ENCODE measurements around the gene KDM5B.
"Not testable (repeated sequence)": the region's sequence is repeated elsewhere in the genome, so short reads cannot be mapped to it uniquely, and the experiment has no call there.

KDM5B gene

DNA sequence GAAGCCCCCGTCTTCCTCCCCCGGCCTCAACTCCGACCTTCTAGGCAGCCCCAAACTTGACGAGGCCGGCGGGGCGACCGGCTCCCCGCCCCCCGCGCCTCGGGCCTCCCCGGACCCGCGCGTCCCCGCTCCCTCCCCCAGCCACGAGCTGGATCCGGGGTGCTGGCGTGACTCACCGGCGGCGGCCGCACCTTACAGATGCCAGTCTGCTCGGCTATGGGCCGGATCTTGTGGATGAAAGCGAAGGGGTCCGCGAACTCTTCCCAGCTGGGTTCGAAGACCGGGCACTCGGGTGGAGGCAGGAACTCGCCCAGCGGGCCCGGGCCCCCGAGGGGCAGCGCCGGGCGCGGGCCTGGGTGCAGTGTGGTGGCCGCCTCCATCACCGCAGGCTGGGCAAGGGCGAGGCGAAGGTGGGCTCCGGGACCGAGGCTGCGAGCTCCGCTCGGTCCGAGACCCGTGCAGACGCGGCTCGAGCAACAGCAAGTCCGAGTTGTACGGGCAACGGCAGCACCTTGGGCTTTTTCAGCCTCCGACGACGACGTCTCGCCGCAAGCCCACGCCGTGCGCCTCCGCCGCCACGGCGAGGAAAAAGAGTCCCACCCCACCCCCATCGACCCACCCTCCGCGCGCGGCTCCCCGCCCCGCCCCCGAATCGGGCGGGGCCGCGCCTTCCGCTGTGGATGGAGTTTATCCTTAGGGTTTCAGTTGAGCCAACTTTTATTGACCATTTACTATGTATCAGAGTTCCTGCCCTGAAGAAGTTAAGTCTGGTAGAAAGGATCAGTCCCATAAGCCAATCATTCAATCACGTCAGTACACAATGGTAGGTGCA is at the start of gene KDM5B:
TSS of gene KDM5B (minus strand) at position 496 of the 832 bp plus-strand sequence. CDS start at position 380, 116 bp downstream.
- DNase-seq, result peak in 12 of 14 donors; percentile 28 to 75 (median 49)

DNA sequence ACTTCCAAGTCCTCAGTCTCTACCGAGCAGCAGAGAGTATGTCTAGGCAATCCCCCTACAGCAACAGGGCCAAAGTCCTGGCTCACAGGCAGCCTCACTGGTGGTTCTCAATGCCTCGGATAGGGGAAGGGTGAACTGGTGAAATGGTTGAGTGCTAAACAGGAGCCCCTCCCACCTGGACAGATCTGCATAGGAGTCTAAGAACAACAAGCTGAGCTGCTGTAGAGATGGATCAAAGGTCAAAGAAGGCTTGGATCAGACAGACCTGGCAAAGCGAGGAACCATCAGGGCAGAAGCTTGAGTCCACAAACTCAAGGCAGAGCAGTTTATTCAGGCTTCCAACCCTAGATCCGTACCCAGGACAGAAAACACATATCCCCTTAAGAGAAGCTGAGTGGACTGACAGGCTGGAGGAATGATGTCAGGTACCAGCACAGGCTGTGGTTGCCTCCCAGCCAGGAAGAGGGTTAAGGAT is 49.0 kb upstream of the KDM5B start:
- no peak for DNase-seq

DNA sequence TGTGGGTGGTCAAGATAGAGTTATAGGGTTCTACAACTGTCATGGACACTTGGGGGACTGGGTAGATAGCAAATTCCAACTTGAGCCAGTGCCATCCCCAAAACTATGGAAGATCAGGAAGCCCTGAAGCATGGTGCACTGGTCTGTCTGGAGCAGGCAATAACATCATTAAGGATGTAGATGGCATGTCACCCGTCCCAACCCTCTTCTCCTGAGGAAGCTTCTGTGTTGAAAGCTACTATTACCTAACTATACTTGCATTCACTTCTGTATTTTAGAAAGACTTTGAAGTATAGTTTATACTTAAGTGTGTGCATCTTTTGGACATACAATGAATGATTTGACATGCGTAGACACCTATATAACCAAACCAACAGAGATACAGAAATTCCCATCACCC is 47.8 kb upstream of the KDM5B start:
- DNase-seq, result no peak

DNA sequence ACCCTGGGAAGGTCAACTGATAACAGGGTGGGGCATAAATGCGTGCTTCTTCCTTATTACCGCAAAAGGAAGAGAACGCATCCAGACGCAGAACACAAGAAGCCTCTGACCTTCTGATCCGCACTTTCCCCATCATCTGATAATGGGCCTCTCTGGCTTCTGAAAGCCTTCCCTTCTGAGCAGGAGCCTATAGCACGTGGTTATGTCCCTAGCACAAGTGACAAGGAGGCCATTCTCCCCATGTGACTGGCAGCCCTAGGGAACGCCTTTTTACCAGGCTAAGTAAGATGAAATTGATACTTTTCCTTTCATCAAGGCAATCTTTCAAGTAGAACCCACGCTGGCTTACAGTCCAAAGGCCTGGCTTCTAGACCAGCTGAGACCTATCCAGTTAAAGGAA is 46.6 kb upstream of the KDM5B start:
- DNase-seq, result no peak

DNA sequence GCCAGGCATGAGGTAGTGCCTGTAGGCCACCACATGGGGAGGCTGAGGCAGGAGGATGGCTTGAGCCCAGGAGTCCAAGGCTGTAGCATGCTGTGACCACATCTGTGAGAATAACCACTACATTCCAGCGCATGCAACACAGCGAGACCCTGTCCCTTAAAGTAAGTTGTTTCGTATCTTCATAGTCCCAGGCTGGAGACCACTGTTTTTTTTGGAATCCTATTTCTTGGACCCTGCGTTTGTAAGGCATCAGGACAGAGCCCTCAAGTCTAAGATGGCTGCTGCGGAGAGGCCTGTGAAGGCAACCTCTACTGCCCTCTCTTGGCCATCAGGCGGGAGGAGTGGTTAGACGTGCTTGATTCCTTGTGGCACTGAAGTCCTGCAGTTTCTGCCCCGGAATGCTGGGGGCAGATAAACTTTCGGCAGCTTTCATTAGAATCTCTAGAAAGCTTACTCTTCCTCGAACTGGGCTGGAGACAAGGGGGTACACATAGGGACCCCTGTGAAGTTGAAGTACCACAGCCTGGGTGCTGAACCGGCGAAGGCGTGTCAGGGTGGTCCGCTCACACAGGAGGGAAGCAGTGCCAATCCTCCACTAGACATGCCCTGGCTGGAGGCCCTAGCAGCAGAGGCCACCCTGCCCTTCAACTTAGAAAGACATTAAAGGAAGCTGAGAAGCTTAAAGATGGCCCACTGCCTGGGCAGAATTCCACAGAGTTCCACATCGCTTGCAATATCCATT is 44.1 kb upstream of the KDM5B start:
- no peak for DNase-seq

DNA sequence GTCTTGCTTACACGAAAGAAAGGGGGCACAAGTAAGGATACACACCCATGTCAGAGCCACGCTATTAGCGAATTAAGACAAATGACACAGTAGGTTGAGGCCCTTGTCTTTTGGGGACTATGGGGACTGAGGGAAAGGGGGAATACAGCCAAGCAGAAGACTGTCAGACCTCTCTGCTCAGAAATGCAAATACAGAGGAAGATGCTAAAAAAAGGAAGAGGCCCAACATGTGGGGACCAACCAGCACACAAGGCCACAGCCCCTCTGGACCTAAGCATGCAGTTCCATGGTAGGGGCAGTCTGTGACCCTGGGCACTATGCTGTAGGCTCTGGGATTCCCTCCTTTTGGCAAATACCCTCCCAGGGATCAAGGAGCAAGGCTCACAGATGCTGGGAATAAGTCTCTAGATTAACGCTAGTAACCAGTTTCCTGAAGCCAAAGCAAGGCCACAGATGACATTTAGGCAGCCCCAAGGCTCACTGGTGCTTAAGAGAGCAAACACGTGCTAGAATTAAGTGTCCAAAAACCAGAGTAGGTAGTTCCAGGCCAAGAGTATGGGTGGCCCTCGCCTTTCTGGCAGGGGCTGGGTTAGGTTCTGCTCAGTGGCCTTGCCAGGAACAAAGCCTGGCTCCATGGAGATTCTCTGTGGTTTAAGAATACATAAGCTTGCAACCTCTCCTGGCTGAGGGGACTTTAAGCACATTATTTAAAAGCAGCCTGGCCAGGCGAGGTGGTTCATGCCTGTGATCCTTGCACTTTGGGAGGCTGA is 42.6 kb upstream of the KDM5B start:
- no peak for DNase-seq

DNA sequence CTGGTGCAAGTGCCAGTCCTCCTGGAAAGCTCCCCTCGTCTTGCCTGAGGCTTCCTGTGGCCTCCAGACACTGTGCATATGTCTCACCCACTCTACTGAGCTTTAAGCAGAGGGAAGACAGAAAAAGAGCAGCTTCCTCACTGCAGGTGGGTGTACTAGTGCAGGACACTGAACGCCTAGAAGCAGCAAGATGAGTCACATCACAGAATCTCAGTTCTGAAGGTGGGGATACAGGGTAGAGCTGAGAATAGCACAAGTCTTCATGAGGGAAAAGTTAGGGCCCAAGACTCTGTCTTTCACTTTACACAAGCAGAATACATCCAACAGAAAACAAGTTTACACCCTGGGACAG is 39.9 kb upstream of the KDM5B start:
- DNase-seq, result no peak

DNA sequence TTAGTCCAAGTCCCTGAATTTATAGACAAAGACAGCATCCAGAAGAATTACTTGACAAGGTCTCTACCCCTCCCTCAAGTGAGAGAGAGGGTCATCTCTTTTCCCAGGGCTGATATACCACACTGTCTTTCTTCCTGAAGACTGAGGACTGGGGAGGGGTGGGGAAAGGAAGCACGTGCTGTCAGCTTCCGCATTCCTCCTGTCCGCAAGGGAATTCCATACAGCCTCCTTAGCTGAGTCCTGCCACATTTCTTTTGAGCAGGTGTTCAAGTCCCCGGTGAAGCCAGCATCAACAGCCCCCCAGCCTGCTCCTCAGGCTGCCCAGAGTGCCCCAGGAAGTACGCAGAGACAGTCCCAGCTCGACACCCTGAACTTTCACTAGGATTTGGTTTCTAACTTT is 36.7 kb upstream of the KDM5B start:
- DNase-seq, result no peak

DNA sequence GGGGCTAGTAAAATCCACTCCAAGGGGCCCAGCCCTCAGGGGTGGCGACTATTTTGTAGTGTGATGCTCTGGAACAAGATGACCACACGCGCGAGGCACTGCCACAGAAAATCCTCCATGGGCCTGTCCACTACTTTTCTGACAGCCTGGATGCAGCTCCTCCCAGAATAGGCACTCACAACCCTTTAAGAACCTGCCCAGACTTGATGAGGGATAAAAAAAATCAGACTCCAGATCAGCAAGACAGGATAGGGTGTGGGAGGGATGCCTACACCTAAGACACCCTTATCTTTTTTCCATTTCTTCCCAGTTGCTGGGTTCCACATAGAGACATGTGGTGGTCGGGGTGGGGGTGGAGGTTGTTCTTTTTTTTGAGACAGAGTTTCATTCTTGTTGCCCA is 36.0 kb upstream of the KDM5B start:
- no peak for DNase-seq

DNA sequence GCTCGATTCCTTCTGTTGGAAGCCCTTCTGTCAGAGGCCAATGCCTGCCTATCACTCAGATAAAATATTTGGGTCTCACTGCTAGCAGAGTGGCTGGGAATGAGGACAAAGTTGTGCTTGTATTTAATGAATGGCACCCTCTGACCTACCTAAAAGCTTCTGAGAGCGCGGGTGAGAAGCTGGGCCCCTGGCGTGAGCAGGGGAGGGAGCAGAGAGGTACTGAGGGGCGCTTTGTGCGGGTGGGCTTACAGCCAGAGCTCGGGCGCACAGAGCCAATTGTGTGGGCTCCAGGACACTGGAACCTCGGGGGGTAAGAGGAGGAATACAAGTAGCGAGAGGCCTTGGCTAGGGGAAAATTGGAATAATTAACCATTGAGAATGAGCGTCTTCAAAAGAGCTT is 34.9 kb upstream of the KDM5B start:
- no peak for DNase-seq

DNA sequence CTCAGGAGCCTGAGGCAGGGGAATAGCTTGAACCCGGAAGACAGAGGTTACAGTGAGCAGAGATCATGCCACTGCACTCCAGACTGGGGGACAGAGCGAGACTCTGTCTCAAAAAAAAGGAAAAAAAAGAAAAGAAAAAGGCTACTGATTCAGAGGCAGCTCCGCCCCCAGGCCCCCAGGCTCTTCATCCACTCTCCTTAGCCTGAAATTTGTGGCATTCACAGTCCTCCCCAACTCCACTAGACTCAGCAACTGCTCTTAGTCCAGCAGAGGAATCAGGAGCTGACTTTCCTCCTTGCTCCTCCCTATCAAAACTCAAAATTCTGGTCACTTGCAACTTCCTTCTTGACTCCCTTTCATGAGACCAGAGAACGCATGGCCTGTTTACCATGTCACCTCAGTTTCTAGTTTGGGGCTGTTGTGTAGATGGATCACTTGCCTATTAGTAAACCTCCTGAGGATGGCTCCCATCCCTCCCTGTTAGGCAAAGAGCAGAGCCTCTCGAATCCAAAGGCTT is 29.6 kb upstream of the KDM5B start:
- no peak for DNase-seq

DNA sequence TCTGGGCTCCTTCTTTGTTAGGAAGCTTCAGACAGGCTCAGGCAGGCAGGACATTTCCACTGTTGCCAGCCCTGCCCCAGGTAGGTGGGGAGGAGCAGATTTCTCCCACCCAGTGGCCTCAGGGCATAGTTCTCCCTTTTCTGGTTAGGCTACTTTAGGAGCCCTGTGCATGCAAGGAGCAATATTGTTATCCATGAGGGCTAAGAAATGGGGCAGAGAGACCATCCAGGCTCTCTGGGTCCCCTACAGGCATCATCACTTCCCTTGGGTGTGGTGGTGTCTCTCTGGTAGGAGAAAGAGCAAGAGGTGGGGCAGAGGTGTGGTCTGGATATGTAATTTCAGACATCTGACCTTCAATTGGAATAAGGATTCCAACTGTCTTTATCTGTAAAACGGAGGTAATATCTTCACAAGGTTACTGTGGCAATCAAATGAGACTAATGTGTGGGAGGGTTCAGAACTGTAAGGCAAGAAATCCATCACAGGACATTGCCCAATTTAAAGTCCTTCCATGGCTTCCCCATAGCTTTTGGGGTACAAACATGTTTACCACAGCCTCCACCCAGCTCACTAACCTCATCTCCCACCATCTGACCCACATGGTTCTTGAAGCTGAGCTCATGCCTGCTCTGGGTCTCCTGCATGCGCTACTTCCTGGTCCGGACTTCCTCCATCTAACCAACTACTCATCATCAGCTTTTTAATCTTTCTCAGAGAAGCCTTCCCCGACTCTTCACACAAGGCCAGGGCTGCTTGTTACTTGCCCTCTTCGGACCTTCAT is 28.6 kb upstream of the KDM5B start:
- DNase-seq, result no peak

DNA sequence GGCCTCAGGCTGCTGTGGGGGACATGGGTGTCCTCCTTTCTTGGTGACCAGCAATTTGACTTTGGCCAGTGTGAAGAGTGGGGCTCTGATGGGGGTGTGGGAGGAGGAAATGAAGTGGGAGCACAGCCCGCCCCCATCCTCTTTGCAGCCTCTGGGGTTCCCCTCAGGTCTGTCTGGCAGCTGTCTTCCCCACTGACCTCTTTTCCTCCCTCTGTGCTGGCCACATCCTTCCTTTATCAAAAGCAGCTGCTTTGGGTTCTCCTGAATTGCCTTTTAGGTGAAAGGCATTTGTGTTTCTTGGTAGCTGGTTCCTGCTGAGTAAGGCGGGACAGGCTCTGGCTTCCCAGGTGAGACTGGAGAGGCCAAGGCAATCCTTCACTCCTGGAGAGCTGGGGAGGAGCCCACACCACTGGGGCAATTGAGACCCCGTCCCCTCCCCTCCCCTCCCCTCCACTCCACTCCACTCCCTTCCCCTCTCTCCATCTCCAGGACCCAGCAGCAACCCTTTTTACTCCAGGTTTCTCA is 27.4 kb upstream of the KDM5B start:
- no peak for DNase-seq

DNA sequence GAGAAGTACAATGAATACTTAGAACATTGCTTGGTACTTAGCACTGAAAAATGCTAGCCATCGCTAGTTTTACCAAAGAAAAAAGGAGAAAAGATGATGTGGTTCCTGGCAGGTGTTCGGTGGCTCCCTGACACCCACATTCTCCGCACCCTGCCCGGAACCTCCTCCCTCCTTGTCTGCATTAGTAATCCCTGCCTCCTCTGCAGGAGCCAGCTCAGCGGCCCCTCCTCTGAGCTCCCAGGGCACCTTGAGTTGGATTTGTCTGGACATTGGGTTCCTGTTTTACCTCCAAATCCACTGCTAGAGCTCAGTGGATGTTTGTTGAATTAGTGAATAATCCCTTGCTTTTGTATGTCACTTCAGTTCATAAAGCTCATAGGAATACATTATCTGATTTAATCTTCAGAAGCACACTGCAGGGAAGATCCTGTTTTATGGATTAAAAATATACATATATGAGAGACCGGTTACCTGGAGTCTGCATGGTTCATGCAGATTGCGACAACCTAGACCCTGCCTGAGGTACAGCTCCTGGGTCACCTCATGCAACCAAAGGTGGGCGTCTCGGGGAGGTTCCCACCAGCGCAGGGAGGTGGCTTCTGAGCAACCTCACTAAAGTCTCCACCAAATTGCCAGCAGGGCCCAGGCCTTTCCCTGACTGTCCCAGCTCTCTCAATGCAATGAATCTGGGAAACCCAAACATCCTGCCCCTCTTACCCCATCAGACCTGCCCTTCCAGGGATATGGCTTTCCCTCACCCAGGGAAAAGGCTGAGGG is 26.7 kb upstream of the KDM5B start:
- no peak for DNase-seq

DNA sequence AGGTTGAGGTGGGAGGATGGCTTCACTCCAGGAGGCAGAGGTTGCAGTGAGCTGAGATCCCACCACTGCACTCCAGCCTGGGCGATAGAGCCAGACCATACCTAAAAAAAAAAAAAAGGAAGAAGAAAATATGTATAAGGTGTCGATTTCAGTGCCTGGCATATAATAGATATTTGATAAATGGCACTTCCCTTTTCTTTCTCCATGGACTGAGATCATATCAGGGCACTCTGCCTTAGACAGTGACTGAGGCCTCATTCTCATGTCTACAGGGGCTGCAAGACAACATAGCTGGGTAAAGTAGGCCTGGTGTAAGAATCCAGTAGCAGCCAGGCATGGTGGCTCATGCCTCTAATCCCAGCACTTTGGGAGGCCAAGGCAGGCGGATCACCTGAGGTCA is 23.7 kb upstream of the KDM5B start:
- no peak for DNase-seq

DNA sequence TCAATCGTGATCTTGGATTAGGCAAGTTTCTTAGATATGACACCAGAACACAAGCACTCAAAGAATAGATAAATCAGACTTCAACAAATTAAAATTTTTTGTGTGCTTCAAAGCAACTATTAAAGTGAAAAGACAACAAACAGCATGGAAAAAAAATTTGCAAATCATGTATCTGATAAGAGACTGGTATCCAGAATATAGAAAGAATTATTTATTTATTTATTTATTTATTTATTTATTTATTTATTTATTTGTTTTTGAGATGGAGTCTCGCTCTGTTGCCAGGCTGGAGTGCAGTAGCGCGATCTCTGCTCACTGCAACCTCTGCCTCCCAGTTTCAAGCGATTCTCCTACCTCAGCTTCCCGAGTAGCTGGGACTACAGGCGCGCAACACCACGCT is 21.0 kb upstream of the KDM5B start:
- not testable (repeated sequence) for DNase-seq

DNA sequence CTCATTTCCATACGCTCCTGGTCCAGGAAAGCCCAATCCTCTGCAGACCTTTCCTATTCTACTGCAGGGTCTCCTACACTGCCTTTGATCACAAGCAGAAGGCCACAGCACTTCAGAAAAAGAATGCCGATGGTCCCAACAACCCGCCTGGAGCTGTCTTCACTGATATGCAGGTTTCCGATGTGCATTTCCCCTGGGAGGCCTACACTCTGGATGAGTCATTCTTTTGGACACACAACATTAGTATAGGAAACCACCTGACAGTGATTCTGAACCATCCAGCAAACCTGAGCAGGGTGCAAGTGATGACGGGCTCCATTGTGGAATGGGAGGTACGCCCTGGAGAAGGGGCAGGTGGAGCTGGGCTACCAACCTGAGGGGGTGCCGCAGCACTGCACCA is 17.5 kb upstream of the KDM5B start:
- DNase-seq, result no peak

DNA sequence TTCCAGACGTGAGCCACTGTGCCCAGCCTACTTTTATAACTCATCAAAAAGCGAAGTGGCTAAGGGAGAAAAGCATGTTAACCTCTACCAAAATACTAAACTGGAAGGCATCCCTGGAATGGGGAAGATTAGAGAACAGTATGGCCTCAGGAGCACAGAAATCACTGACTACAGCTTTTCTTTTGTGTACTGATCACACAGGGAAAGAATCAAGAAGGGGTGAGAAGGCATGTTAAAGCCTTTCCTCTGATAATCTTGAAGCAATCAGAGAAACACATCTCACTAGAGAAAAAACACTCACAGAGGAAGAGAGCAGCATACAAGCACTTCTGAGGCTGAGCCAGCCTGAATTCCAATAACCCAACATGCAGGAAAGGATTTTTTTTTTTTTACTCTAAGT is 13.2 kb upstream of the KDM5B start:
- no peak for DNase-seq

DNA sequence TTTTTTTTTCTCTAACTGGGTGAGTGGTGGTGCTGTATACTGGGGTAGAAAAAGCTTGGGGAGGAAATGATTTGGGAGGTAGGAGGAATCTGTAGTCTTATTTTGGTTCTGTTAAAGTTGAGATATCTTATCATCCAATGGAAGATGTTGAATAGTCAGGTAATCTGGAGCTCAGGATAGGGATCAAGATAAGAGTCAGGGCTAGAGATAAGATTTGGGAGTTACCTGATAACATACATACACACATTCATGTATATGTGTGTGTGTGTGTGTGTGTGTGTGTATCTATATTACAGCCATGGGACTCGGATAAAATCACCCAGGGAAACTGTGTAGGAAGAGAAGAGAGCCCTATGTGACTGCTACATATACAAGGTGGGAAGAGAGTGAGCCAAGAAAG is 10.6 kb upstream of the KDM5B start:
- DNase-seq, result no peak

DNA sequence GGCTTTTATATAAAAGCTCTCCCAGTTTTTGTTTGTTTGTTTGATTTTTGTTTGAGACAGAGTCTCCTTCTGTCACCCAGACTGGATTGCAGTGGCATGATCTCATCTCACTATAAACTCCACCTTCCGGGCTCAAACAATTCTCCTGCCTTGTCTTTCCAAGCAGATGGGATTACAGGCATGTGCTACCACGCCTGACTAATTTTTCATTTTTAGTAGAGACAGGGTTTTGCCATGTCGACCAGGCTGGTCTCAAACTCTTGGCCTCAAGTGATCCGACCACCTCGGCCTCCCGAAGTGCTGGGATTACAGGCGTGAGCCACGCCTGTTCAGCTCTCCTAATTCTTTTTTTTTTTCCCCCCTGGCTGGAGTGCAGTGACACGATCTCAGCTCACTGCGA is 6.9 kb upstream of the KDM5B start:
- no peak for DNase-seq

Data from C1 segment of cervical spinal cord (tissue), 14 donors.